ENCODE results near the gene MARCHF7.

The MARCHF7 gene

DNA sequence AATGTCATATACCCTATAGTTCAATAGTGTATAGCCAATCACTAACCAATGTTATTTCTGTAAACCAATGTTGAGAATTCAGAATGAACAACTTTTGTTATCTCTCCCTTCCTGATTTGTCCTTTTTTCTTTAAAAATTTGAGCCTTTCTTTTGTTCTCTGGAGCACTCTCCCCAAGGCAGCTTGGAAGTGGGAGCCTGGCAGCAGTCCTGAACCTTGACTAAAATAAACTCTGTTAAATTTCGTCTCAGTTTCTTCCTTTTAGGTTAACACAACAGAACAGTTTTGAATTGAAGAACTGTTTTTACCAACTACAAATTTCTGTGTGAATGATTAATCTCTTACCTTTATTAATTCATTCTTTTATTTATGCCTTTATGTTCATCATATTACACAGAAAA lies 49.8 kb downstream of the MARCHF7 start:
- DNase-seq (ENCODE audit: low read depth), result no peak
